Hepatocyte (in vitro differentiated cells): ENCODE measurements around the gene FANCD2.

Experiments used
- CTCF ChIP-seq: fragments of 200-600 bp; sonication (generic); IDR thresholded peaks from 2 replicates; pipeline ENCODE4 v1.5.1; 2016; ENCODE audit warnings: antibody characterized with exemption, mild to moderate bottlenecking; ENCODE audit not compliant: poor library complexity
- EZH2 ChIP-seq: fragments of 200-600 bp; sonication (generic); IDR thresholded peaks from 2 replicates; pipeline ENCODE4 v1.6.1; 2016; ENCODE audit warnings: antibody characterized with exemption, mild to moderate bottlenecking, borderline replicate concordance
- EZH2phosphoT487 ChIP-seq: fragments of 200-600 bp; sonication (generic); IDR thresholded peaks from one replicate; pipeline ENCODE4 v1.6.1; 2018; ENCODE audit warnings: antibody characterized with exemption, mild to moderate bottlenecking, low read depth, moderate library complexity; ENCODE audit not compliant: unreplicated experiment, severe bottlenecking

- TF ChIP-seq CTCF, result no peak
- no peak for TF ChIP-seq EZH2
- no peak for TF ChIP-seq EZH2phosphoT487
Measured at GRCh38 chr3:10074666-10075065, 48.4 kb downstream of the FANCD2 start.
